Endothelial cell (in vitro differentiated cells): ENCODE measurements around the gene ATP8B2. TPM values are rescaled to one million over a fixed set of nuclear protein-coding genes. Genes with fewer than 3 reads are reported as not detected.

Experiments
- DNase-seq: peaks from one replicate; pipeline ENCODE4 v3.0.0; 2021; ENCODE audit warnings: low spot score
- H3K27ac Mint-ChIP-seq: one replicate; pipeline ENCODE4 v1.8.0; 2021; ENCODE audit warnings: mixed read lengths, inconsistent platforms; ENCODE audit not compliant: unreplicated experiment
- H3K27me3 Mint-ChIP-seq: one replicate; pipeline ENCODE4 v1.8.0; 2021; ENCODE audit warnings: mild to moderate bottlenecking, moderate library complexity, mixed read lengths, inconsistent platforms; ENCODE audit not compliant: unreplicated experiment
- H3K36me3 Mint-ChIP-seq: one replicate; pipeline ENCODE4 v1.8.0; 2021; ENCODE audit warnings: mild to moderate bottlenecking, low read depth, mixed read lengths, inconsistent platforms; ENCODE audit not compliant: unreplicated experiment
- H3K4me1 Mint-ChIP-seq: one replicate; pipeline ENCODE4 v1.8.0; 2021; ENCODE audit warnings: mild to moderate bottlenecking, mixed read lengths, inconsistent platforms; ENCODE audit not compliant: unreplicated experiment
- H3K4me3 Mint-ChIP-seq: one replicate; pipeline ENCODE4 v1.8.0; 2021; ENCODE audit warnings: mild to moderate bottlenecking, mixed read lengths, inconsistent platforms; ENCODE audit not compliant: unreplicated experiment
- H3K9me3 Mint-ChIP-seq: one replicate; pipeline ENCODE4 v1.8.0; 2021; ENCODE audit warnings: mixed read lengths, inconsistent platforms; ENCODE audit not compliant: unreplicated experiment
- CTCF ChIP-seq: fragments of 200-600 bp; sonication (generic); IDR thresholded peaks from one replicate; pipeline ENCODE4 v1.5.0; 2021; ENCODE audit warnings: antibody characterized with exemption; ENCODE audit not compliant: unreplicated experiment
- total RNA-seq: library from RNA; stranded (reverse); fragmentation: NEBNext Ultra II Directional; extraction: Animal tissue kit (Norgen Biotek cat#: 25700); gene quantifications from one replicate; pipeline ENCODE4 v1.2.1, GENCODE V29; 2021; ENCODE audit not compliant: unreplicated experiment

The ATP8B2 gene
- total RNA-seq, 1 donor from 2014 or later, result 58.1 TPM

GRCh38 chr1:154398141-154398540, 72.8 kb downstream of the ATP8B2 start:
- H3K27ac Mint-ChIP-seq, result no peak overlapping the region
- no peak overlapping the region for H3K4me3 Mint-ChIP-seq
- H3K4me1 Mint-ChIP-seq, result no peaks in the 10 kb centered on the region
- no peaks in the 10 kb centered on the region for H3K27me3 Mint-ChIP-seq
- no peaks in the 10 kb centered on the region for H3K9me3 Mint-ChIP-seq
- no peak for TF ChIP-seq CTCF
- no peak for DNase-seq
- no peaks in the 10 kb centered on the region for H3K36me3 Mint-ChIP-seq

- Mint-ChIP-seq H3K27ac (no peak overlapping the region), H3K36me3 (no peaks in the 10 kb centered on the region), H3K27me3 (no peaks in the 10 kb centered on the region), H3K9me3 (no peaks in the 10 kb centered on the region), H3K4me3 (no peak overlapping the region), H3K4me1 (no peaks in the 10 kb centered on the region)
- no peak for TF ChIP-seq CTCF
- no peak for DNase-seq
Observed at GRCh38 chr1:154398678-154399077, 73.4 kb downstream of the ATP8B2 start.

GRCh38 chr1:154400381-154400801, 75.1 kb downstream of the ATP8B2 start:
- DNase-seq, result no peak
- Mint-ChIP-seq H3K27ac (no peak overlapping the region), H3K27me3 (peaks cover 1% of the 10 kb centered on the region), H3K4me3 (no peak overlapping the region), H3K9me3 (no peaks in the 10 kb centered on the region), H3K36me3 (no peaks in the 10 kb centered on the region), H3K4me1 (no peaks in the 10 kb centered on the region)
- no peak for TF ChIP-seq CTCF

Other genes starting within 250 kb of the ATP8B2 start
- gene NUP210L, start 170.5 kb upstream of the ATP8B2 start, total RNA-seq, result 0.15 TPM
- 689 TPM for gene TPM3, start 133.4 kb upstream of the ATP8B2 start, total RNA-seq
- not detected for gene CFAP141, start 119.2 kb upstream of the ATP8B2 start, total RNA-seq
- 243 TPM for gene UBAP2L, start 104.6 kb upstream of the ATP8B2 start, total RNA-seq
- 57.1 TPM for gene HAX1, start 52.9 kb upstream of the ATP8B2 start, total RNA-seq
- not detected for gene AQP10, start 4.4 kb upstream of the ATP8B2 start, total RNA-seq
- 1.0 TPM for gene IL6R, start 79.8 kb downstream of the ATP8B2 start, total RNA-seq
- gene TDRD10, start 176.7 kb downstream of the ATP8B2 start, total RNA-seq, result 27.8 TPM
- 79.3 TPM for gene SHE, start 176.9 kb downstream of the ATP8B2 start, total RNA-seq
- 73.9 TPM for gene UBE2Q1, start 233.1 kb downstream of the ATP8B2 start, total RNA-seq
- gene CHRNB2, start 242.3 kb downstream of the ATP8B2 start, total RNA-seq, result 0.44 TPM